Trophoblast cell (in vitro differentiated cells and primary cell): ENCODE data around the gene OR6B1.

Experiments
- DNase-seq, 2 donors: peaks; one replicate each; pipeline ENCODE4 v3.0.0-alpha.2; 2016
- H2AFZ ChIP-seq: 2 replicates; pipeline ENCODE4 v1.6.1; 2013; ENCODE audit warnings: low read length, moderate library complexity, mild to moderate bottlenecking; ENCODE audit not compliant: insufficient read depth, poor library complexity
- H2AK5ac ChIP-seq: 2 replicates; pipeline ENCODE4 v1.6.1; 2013; ENCODE audit warnings: mild to moderate bottlenecking, low read length
- H2BK120ac ChIP-seq: 2 replicates; pipeline ENCODE4 v1.6.1; 2013; ENCODE audit warnings: low read length, mild to moderate bottlenecking, moderate library complexity; ENCODE audit not compliant: insufficient read depth, poor library complexity
- H2BK12ac ChIP-seq: 2 replicates; pipeline ENCODE4 v1.6.1; 2013; ENCODE audit warnings: mild to moderate bottlenecking, low read length, moderate library complexity
- H2BK5ac ChIP-seq: 2 replicates; pipeline ENCODE4 v1.6.1; 2013; ENCODE audit warnings: low read length, low read depth, moderate library complexity, mild to moderate bottlenecking; ENCODE audit not compliant: poor library complexity
- H3K14ac ChIP-seq: 2 replicates; pipeline ENCODE4 v1.6.1; 2013; ENCODE audit warnings: mild to moderate bottlenecking, low read length
- H3K18ac ChIP-seq: 2 replicates; pipeline ENCODE4 v1.6.1; 2013; ENCODE audit warnings: mild to moderate bottlenecking, low read length
- H3K23ac ChIP-seq: 2 replicates; pipeline ENCODE4 v1.6.1; 2013; ENCODE audit warnings: low read length
- H3K27ac ChIP-seq: 2 replicates; pipeline ENCODE4 v1.5.1; 2013; ENCODE audit warnings: low read depth, mild to moderate bottlenecking, inconsistent platforms, low read length, moderate library complexity
- H3K27me3 ChIP-seq: 2 replicates; pipeline ENCODE4 v1.6.1; 2013; ENCODE audit warnings: inconsistent platforms, mild to moderate bottlenecking, low read length, moderate library complexity; ENCODE audit not compliant: insufficient read depth
- H3K36me3 ChIP-seq, 2 experiments: 1 replicate in 1 of 2; 2 replicates in 1 of 2; pipeline ENCODE4 v1.6.1; 2013; ENCODE audit warnings: low read length in 2 of 2, mild to moderate bottlenecking in 2 of 2, moderate library complexity in 1 of 2; ENCODE audit not compliant: insufficient read depth in 2 of 2, control insufficient read depth in 1 of 2
- H3K4ac ChIP-seq: 2 replicates; pipeline ENCODE4 v1.6.1; 2013; ENCODE audit warnings: low read depth, mild to moderate bottlenecking, low read length, moderate library complexity
- H3K4me1 ChIP-seq, 2 experiments: 1 replicate in 1 of 2; 2 replicates in 1 of 2; pipeline ENCODE4 v1.6.1; 2013; ENCODE audit warnings: low read length in 2 of 2, mild to moderate bottlenecking in 2 of 2, moderate library complexity in 1 of 2; ENCODE audit not compliant: insufficient read depth in 2 of 2, control insufficient read depth in 1 of 2
- H3K4me2 ChIP-seq: 2 replicates; pipeline ENCODE4 v1.6.1; 2013; ENCODE audit warnings: inconsistent platforms, mild to moderate bottlenecking, low read length, moderate library complexity
- H3K4me3 ChIP-seq: 2 replicates; pipeline ENCODE4 v1.5.1; 2013; ENCODE audit warnings: mild to moderate bottlenecking, low read depth, low read length, inconsistent platforms
- H3K79me1 ChIP-seq: one replicate; pipeline ENCODE4 v1.6.1; 2013; ENCODE audit warnings: low read length
- H3K79me2 ChIP-seq: 2 replicates; pipeline ENCODE4 v1.6.1; 2013; ENCODE audit warnings: low read length, mild to moderate bottlenecking; ENCODE audit not compliant: control insufficient read depth, insufficient read depth, poor library complexity
- H3K9ac ChIP-seq: 2 replicates; pipeline ENCODE4 v1.6.1; 2013; ENCODE audit warnings: mild to moderate bottlenecking, low read length
- H3K9me3 ChIP-seq: 2 replicates; pipeline ENCODE4 v1.6.1; 2013; ENCODE audit warnings: low read depth, mild to moderate bottlenecking, control low read depth, inconsistent platforms, low read length; ENCODE audit not compliant: insufficient read depth
- H4K12ac ChIP-seq: 2 replicates; pipeline ENCODE4 v1.6.1; 2013; ENCODE audit warnings: low read depth, mild to moderate bottlenecking, low read length, moderate library complexity
- H4K8ac ChIP-seq: 2 replicates; pipeline ENCODE4 v1.6.1; 2013; ENCODE audit warnings: low read depth, mild to moderate bottlenecking, low read length, moderate library complexity
- H4K91ac ChIP-seq: one replicate; pipeline ENCODE4 v1.6.1; 2013; ENCODE audit warnings: low read depth, mild to moderate bottlenecking, low read length, moderate library complexity
- WGBS: extraction: QIAGEN DNeasy Blood & Tissue Kit; methylation state at CpG from one replicate; pipeline ENCODE4 v1.1.7; 2013; ENCODE audit warnings: missing lambda C conversion rate; ENCODE audit not compliant: insufficient read length, insufficient coverage; ENCODE audit errors: extremely low coverage; 5-methylcytosine and 5-hydroxymethylcytosine counted together

Gene OR6B1

DNA sequence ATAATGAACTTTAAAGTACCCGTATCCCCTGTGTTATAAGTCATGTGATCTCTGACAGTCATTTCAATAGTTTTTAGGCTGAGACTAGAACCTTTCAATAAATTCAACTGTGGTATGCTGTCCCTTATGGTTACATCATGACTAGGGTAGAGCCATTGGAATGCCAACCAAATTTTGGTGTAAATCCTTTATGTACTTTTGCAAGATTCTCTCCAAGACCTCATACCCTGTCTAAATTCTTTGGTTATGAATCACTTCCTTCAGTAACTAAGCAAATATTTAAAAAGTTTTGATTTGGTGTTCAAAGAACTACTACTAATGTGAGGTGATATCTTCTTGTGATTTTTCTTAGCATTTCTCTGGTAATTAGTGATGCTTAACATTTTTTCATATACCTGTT lies 20.8 kb upstream of the OR6B1 start:
- Histone ChIP-seq H2BK120ac (no peak overlapping the region), H3K79me1 (no peaks in the 10 kb centered on the region), H2AFZ (no peak overlapping the region), H3K4me3 (no peak overlapping the region), H3K18ac (no peak overlapping the region), H3K14ac (no peak overlapping the region), H2BK5ac (no peak overlapping the region), H3K4me2 (no peak overlapping the region), H4K12ac (no peak overlapping the region), H3K9ac (no peak overlapping the region), H2AK5ac (no peak overlapping the region), H4K91ac (no peak overlapping the region), H3K9me3 (no peaks in the 10 kb centered on the region), H3K27me3 (no peaks in the 10 kb centered on the region), H3K4ac (no peak overlapping the region), H3K79me2 (no peaks in the 10 kb centered on the region), H3K36me3 (no peaks in the 10 kb centered on the region), H3K23ac (no peak overlapping the region), H3K27ac (no peak overlapping the region), H3K4me1 (peaks cover 0 to 2% of the 10 kb centered on the region in 2 experiments), H2BK12ac (no peak overlapping the region), H4K8ac (no peak overlapping the region)
- DNase-seq: peak; percentile 33 to 78
- WGBS: no CpG with 5 or more reads among the region's 1 CpG

DNA sequence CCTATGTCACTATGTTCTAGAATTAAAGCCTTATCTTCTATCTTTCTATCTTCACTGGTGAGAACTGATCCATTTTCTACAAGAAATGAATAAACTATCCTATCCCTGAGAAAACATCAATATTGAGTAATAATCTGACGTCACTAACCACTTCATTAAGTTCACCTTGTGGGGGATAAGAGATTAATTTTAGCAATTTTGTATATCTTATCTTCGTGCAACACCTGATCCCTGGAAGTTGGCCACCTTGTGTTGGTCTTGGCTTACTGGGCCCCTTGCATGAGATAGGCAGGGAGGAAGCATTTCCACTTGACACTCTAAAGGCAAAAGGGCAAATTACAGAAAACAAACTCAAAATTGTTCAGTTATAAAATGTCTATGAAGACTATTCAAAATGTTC lies 20.1 kb upstream of the OR6B1 start:
- H4K91ac ChIP-seq: no peak overlapping the region
- H3K79me1 ChIP-seq: no peaks in the 10 kb centered on the region
- no peak for DNase-seq
- no peak overlapping the region for H3K9ac ChIP-seq
- no peak overlapping the region for H3K14ac ChIP-seq
- H2BK120ac ChIP-seq: no peak overlapping the region
- H3K36me3 ChIP-seq: no peaks in the 10 kb centered on the region
- no peaks in the 10 kb centered on the region for H3K79me2 ChIP-seq
- no peak overlapping the region for H2BK5ac ChIP-seq
- no peak overlapping the region for H2BK12ac ChIP-seq
- H4K8ac ChIP-seq: no peak overlapping the region
- H4K12ac ChIP-seq: no peak overlapping the region
- no peak overlapping the region for H3K23ac ChIP-seq
- H3K4me3 ChIP-seq: no peak overlapping the region
- H3K27me3 ChIP-seq: no peaks in the 10 kb centered on the region
- no CpG with 5 or more reads among the region's 2 CpGs for WGBS
- H3K27ac ChIP-seq: no peak overlapping the region
- H2AFZ ChIP-seq: no peak overlapping the region
- H2AK5ac ChIP-seq: no peak overlapping the region
- peaks cover 1% of the 10 kb centered on the region for H3K9me3 ChIP-seq
- H3K4me2 ChIP-seq: no peak overlapping the region
- H3K18ac ChIP-seq: no peak overlapping the region
- no peak overlapping the region for H3K4ac ChIP-seq
- no peaks in the 10 kb centered on the region for H3K4me1 ChIP-seq

DNA sequence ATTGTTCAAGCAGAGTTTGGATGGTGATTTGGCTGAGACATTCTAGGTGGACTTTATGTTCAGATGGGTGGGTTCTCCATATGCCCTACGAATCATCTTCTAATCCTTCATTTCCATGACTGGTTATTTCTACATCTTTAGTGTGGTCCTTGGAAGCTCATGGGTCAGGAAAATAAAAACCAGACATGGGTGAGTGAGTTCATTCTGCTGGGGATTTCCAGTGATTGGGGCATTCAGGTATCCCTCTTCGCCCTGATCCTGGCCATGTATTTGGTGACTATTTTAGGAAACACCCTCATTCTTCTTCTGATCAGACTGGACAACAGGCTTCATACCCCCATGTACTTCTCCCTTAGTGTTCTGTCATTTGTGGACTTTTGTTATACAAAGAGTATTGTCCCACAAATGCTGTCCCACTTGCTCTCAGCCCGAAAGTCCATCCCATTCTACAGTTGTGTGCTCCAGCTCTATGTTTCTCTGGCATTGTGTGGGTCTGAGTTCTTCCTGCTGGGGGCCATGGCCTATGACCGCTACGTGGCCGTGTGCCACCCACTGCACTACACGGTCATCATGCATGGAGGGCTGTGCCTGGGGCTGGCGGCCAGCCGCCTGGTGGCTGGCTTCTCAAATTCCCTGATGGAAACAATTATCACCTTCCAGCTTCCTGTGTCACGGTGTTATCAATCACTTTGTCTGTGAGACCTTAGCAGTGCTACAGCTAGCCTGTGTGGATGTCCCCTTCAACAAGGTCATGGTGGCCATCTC lies 19.2 kb upstream of the OR6B1 start:
- H4K12ac ChIP-seq: no peak overlapping the region
- H2AK5ac ChIP-seq: no peak overlapping the region
- no peak overlapping the region for H4K91ac ChIP-seq
- no peak overlapping the region for H3K4ac ChIP-seq
- H3K27ac ChIP-seq: no peak overlapping the region
- no peak overlapping the region for H2BK12ac ChIP-seq
- no peaks in the 10 kb centered on the region for H3K79me1 ChIP-seq
- no peak overlapping the region for H3K14ac ChIP-seq
- no peak overlapping the region for H3K23ac ChIP-seq
- H2AFZ ChIP-seq: no peak overlapping the region
- no peak overlapping the region for H3K9ac ChIP-seq
- peaks cover 1% of the 10 kb centered on the region for H3K9me3 ChIP-seq
- H2BK5ac ChIP-seq: no peak overlapping the region
- no peak overlapping the region for H4K8ac ChIP-seq
- H3K4me1 ChIP-seq: no peaks in the 10 kb centered on the region
- H3K79me2 ChIP-seq: no peaks in the 10 kb centered on the region
- no peaks in the 10 kb centered on the region for H3K36me3 ChIP-seq
- no peak overlapping the region for H3K4me2 ChIP-seq
- H3K27me3 ChIP-seq: no peaks in the 10 kb centered on the region
- no CpG with 5 or more reads among the region's 10 CpGs for WGBS
- no peak overlapping the region for H3K18ac ChIP-seq
- H3K4me3 ChIP-seq: peak overlapping the region; percentile 56
- DNase-seq: no peak
- no peak overlapping the region for H2BK120ac ChIP-seq

DNA sequence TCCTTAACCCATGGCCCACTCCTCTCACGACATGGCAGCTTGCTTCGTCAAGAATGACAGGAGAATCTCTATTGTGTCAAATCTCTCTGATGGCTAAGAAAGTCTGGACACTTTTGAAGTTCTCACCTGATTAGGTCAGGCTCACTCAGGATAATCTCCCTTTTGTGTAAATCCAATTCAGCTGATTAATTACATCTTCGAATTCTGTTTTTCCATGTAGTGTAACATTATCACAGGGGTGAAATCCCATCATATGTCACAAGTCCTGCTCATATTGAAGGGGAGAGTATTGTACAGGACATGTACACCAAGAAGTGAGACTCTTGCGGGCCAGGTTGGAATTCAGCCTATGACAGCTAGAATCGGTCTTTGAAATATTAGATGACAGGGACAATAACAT lies 16.2 kb upstream of the OR6B1 start:
- Histone ChIP-seq H3K79me1 (no peaks in the 10 kb centered on the region), H3K14ac (no peak overlapping the region), H3K4me1 (no peaks in the 10 kb centered on the region), H4K8ac (no peak overlapping the region), H4K12ac (no peak overlapping the region), H3K36me3 (no peaks in the 10 kb centered on the region), H2BK5ac (no peak overlapping the region), H4K91ac (no peak overlapping the region), H3K9ac (no peak overlapping the region), H3K4me3 (no peak overlapping the region), H2BK120ac (no peak overlapping the region), H2BK12ac (no peak overlapping the region), H2AFZ (no peak overlapping the region), H3K27me3 (no peaks in the 10 kb centered on the region), H3K4ac (no peak overlapping the region), H3K23ac (no peak overlapping the region), H3K4me2 (no peak overlapping the region), H3K18ac (no peak overlapping the region), H3K79me2 (no peaks in the 10 kb centered on the region), H3K9me3 (peaks cover 1% of the 10 kb centered on the region), H2AK5ac (no peak overlapping the region), H3K27ac (no peak overlapping the region)
- no CpG with 5 or more reads among the region's 5 CpGs for WGBS
- no peak for DNase-seq
